Sigmoid colon (tissue), 3 donors: Measurements from ENCODE around the gene TREML4.

ENCODE experiments used
- POLR2A ChIP-seq, 2 donors: fragments of 450-650 bp; IDR thresholded peaks; one replicate each; pipeline ENCODE4 v1.6.1; 2016; ENCODE audit warnings: antibody characterized with exemption in 2 of 2, mild to moderate bottlenecking in 2 of 2, moderate library complexity in 2 of 2
- TF ChIP-seq, protein P1 (sequence below), 4 experiments: fragments of 450-650 bp in 3 of 4; fragments of 200-600 bp in 1 of 4; IDR thresholded peaks; one replicate each; pipeline ENCODE4 v1.5.1; 2016 to 2019; ENCODE audit warnings: antibody characterized with exemption in 4 of 4, mild to moderate bottlenecking in 3 of 4, moderate library complexity in 2 of 4

- TF ChIP-seq, protein P1, sequence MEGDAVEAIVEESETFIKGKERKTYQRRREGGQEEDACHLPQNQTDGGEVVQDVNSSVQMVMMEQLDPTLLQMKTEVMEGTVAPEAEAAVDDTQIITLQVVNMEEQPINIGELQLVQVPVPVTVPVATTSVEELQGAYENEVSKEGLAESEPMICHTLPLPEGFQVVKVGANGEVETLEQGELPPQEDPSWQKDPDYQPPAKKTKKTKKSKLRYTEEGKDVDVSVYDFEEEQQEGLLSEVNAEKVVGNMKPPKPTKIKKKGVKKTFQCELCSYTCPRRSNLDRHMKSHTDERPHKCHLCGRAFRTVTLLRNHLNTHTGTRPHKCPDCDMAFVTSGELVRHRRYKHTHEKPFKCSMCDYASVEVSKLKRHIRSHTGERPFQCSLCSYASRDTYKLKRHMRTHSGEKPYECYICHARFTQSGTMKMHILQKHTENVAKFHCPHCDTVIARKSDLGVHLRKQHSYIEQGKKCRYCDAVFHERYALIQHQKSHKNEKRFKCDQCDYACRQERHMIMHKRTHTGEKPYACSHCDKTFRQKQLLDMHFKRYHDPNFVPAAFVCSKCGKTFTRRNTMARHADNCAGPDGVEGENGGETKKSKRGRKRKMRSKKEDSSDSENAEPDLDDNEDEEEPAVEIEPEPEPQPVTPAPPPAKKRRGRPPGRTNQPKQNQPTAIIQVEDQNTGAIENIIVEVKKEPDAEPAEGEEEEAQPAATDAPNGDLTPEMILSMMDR (IDR thresholded peaks at IDR 0.05), result no peak
- TF ChIP-seq POLR2A (IDR thresholded peaks at IDR 0.05), result no peak
These were observed 41.0 kb downstream of the TREML4 start for GRCh38 chr6:41269166-41269565.
